Measurements from ENCODE around the gene CATSPERB. TPM values are rescaled to one million over a fixed set of nuclear protein-coding genes. Genes with fewer than 3 reads are reported as not detected.
"Not testable (repeated sequence)": the region's sequence is repeated elsewhere in the genome, so short reads cannot be mapped to it uniquely, and the experiment has no call there.

Gene CATSPERB
- total RNA-seq, 2 donors from 2014 or later, result 20.4 to 70.0 TPM

GRCh38 chr14:91595736-91596135 lies 136.2 kb downstream of the CATSPERB start:
- intact Hi-C loops (cut with DNase I), result no loop called here
- DNase-seq, result no peak
- Histone ChIP-seq H3K9me3 (no peaks in the 10 kb centered on the region), H3K27ac (no peak overlapping the region), H3K36me3 (replicated peaks in 1 of 2; ENCODE audit: insufficient read depth in 1 of 2, low read depth in 2 of 2) (no peaks in the 10 kb centered on the region), H3K4me1 (no peaks in the 10 kb centered on the region), H3K4me3 (no peak overlapping the region), H3K27me3 (no peaks in the 10 kb centered on the region)
- WGBS, 2 donors, result 91 to 97% methylated on average over 1 of the region's 1 CpG
- no peak for ATAC-seq
- TF ChIP-seq POLR2A (IDR thresholded peaks at IDR 0.05), result no peak
- TF ChIP-seq, protein P1, sequence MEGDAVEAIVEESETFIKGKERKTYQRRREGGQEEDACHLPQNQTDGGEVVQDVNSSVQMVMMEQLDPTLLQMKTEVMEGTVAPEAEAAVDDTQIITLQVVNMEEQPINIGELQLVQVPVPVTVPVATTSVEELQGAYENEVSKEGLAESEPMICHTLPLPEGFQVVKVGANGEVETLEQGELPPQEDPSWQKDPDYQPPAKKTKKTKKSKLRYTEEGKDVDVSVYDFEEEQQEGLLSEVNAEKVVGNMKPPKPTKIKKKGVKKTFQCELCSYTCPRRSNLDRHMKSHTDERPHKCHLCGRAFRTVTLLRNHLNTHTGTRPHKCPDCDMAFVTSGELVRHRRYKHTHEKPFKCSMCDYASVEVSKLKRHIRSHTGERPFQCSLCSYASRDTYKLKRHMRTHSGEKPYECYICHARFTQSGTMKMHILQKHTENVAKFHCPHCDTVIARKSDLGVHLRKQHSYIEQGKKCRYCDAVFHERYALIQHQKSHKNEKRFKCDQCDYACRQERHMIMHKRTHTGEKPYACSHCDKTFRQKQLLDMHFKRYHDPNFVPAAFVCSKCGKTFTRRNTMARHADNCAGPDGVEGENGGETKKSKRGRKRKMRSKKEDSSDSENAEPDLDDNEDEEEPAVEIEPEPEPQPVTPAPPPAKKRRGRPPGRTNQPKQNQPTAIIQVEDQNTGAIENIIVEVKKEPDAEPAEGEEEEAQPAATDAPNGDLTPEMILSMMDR (IDR thresholded peaks at IDR 0.05), result no peak

DNA sequence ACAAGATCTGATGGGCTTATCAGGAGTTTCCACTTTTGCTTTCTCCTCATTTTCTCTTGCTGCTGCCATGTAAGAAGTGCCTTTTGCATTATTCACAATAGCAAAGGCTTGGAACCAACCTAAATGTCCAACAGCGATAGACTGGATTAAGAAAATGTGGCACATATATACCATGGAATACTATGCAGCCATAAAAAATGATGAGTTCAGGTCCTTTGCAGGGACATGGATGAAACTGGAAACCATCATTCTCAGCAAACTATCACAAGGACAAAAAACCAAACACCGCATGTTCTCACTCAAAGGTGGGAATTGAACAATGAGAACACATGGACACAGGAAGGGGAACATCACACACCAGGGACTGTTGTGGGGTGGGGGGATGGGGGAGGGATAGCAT lies 137.9 kb downstream of the CATSPERB start:
- 98 to 100% methylated on average over 2 of the region's 2 CpGs for WGBS, 2 donors
- H3K27ac ChIP-seq; H3K27me3 ChIP-seq; H3K36me3 ChIP-seq (replicated peaks in 1 of 2; ENCODE audit: insufficient read depth in 1 of 2, low read depth in 2 of 2); H3K9me3 ChIP-seq; intact Hi-C loops (cut with DNase I); H3K4me3 ChIP-seq; H3K4me1 ChIP-seq; DNase-seq; ATAC-seq: not testable (repeated sequence)

GRCh38 chr14:91586410-91586809 lies 145.5 kb downstream of the CATSPERB start:
- TF ChIP-seq, protein P1 (IDR thresholded peaks at IDR 0.05), result no peak
- no peak for TF ChIP-seq POLR2A (IDR thresholded peaks at IDR 0.05)

GRCh38 chr14:91585856-91586255 lies 146.0 kb downstream of the CATSPERB start:
- H3K27ac ChIP-seq, result no peak overlapping the region
- H3K27me3 ChIP-seq, result no peaks in the 10 kb centered on the region
- ATAC-seq, result no peak
- intact Hi-C loops (cut with DNase I), result no loop called here
- H3K9me3 ChIP-seq, result no peaks in the 10 kb centered on the region
- TF ChIP-seq, protein P1 (IDR thresholded peaks at IDR 0.05), result no peak
- TF ChIP-seq POLR2A (IDR thresholded peaks at IDR 0.05), result no peak
- H3K4me1 ChIP-seq, result no peaks in the 10 kb centered on the region
- H3K4me3 ChIP-seq, result no peak overlapping the region
- DNase-seq, result no peak
- no peaks in the 10 kb centered on the region for H3K36me3 ChIP-seq (replicated peaks in 1 of 2; ENCODE audit: insufficient read depth in 1 of 2, low read depth in 2 of 2)

More at GRCh38 chr14:91586410-91586809, 145.5 kb downstream of the CATSPERB start:
- Histone ChIP-seq H3K27me3 (no peaks in the 10 kb centered on the region), H3K9me3 (no peaks in the 10 kb centered on the region), H3K4me3 (no peak overlapping the region), H3K27ac (no peak overlapping the region), H3K36me3 (replicated peaks in 1 of 2; ENCODE audit: insufficient read depth in 1 of 2, low read depth in 2 of 2) (no peaks in the 10 kb centered on the region), H3K4me1 (no peaks in the 10 kb centered on the region)
- WGBS, 2 donors, result 83 to 96% methylated on average over 1 of the region's 1 CpG
- intact Hi-C loops (cut with DNase I), result no loop called here
- ATAC-seq, result no peak
- DNase-seq, result no peak

- H3K4me3 ChIP-seq, result no peak overlapping the region
- H3K27me3 ChIP-seq, result no peaks in the 10 kb centered on the region
- 91 to 100% methylated on average over 2 to 3 of the region's 3 CpGs for WGBS, 2 donors
- TF ChIP-seq, protein P1 (IDR thresholded peaks at IDR 0.05), result no peak
- no peak for TF ChIP-seq POLR2A (IDR thresholded peaks at IDR 0.05)
- no peak for DNase-seq
- intact Hi-C loops (cut with DNase I), result no loop called here
- no peak for ATAC-seq
- no peak overlapping the region for H3K27ac ChIP-seq
- H3K4me1 ChIP-seq, result no peaks in the 10 kb centered on the region
- H3K36me3 ChIP-seq (replicated peaks in 1 of 2; ENCODE audit: insufficient read depth in 1 of 2, low read depth in 2 of 2), result no peaks in the 10 kb centered on the region
- no peaks in the 10 kb centered on the region for H3K9me3 ChIP-seq
Observed at GRCh38 chr14:91582761-91583160, 149.1 kb downstream of the CATSPERB start.

Data from body of pancreas (tissue), 4 donors.